ENCODE measurements around the gene TIMM13.

DNA sequence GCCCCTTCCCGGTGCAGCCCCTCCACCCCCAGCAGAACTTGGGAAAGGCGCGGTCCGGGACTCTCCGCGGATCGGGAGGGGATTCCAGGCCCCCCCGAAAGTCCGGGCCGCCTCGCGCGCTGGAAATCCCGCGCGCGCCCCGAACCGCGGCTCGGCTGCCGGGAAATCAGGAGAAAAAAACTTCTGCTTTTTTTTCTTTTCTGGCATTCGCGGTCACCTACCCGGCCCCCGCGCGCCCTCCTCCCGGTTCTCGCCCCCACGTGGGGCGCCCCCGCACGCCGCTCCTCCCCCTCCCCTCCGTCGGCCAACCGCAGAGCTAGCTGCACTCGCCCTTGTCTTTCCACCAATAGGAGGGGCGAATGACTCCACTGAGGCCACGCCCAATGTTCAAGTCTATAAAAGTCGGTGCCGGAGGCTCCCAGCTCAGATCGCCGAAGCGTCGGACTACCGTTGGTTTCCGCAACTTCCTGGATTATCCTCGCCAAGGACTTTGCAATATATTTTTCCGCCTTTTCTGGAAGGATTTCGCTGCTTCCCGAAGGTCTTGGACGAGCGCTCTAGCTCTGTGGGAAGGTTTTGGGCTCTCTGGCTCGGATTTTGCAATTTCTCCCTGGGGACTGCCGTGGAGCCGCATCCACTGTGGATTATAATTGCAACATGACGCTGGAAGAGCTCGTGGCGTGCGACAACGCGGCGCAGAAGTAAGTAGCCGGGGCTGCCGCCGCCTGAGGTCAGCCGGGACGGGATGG, 48.5 kb upstream of the TIMM13 start, which contains the start of gene GADD45B:
- TF ChIP-seq, protein P1, sequence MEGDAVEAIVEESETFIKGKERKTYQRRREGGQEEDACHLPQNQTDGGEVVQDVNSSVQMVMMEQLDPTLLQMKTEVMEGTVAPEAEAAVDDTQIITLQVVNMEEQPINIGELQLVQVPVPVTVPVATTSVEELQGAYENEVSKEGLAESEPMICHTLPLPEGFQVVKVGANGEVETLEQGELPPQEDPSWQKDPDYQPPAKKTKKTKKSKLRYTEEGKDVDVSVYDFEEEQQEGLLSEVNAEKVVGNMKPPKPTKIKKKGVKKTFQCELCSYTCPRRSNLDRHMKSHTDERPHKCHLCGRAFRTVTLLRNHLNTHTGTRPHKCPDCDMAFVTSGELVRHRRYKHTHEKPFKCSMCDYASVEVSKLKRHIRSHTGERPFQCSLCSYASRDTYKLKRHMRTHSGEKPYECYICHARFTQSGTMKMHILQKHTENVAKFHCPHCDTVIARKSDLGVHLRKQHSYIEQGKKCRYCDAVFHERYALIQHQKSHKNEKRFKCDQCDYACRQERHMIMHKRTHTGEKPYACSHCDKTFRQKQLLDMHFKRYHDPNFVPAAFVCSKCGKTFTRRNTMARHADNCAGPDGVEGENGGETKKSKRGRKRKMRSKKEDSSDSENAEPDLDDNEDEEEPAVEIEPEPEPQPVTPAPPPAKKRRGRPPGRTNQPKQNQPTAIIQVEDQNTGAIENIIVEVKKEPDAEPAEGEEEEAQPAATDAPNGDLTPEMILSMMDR (IDR thresholded peaks at IDR 0.05; ENCODE audit: low read depth, low read length): no peak
- peak; percentile 100 for TF ChIP-seq POLR2A (IDR thresholded peaks at IDR 0.05; ENCODE audit: extremely low read depth, insufficient read length)
- TF ChIP-seq, protein P2, sequence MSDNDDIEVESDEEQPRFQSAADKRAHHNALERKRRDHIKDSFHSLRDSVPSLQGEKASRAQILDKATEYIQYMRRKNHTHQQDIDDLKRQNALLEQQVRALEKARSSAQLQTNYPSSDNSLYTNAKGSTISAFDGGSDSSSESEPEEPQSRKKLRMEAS (IDR thresholded peaks at IDR 0.05; ENCODE audit: low read depth, low read length): peak; percentile 52
